Cortex of kidney (tissue), 1 donor: ENCODE measurements around the gene CABP4.

Source experiments
- DNase-seq: peaks from one replicate; lab custom pipeline; 2025; lab: John Stamatoyannopoulos, UW

The CABP4 gene

GRCh38 chr11:67435727-67436458 lies 19.3 kb upstream of the CABP4 start:
- no peak for DNase-seq

GRCh38 chr11:67436459-67437081 lies 18.6 kb upstream of the CABP4 start:
- DNase-seq, result no peak

GRCh38 chr11:67437082-67437808 lies 17.9 kb upstream of the CABP4 start, which contains the start of gene PTPRCAP:
Gene PTPRCAP, minus strand, starts transcription at chr11:67437682. Its CDS starts 63 bp downstream, at chr11:67437619.
- no peak for DNase-seq

- no peak for DNase-seq
Measured at GRCh38 chr11:67437809-67438157, 17.4 kb upstream of the CABP4 start.

- no peak for DNase-seq
Measured at GRCh38 chr11:67438158-67438902, 16.8 kb upstream of the CABP4 start.

- DNase-seq, result no peak
Measured at GRCh38 chr11:67439321-67440228, 15.6 kb upstream of the CABP4 start.

- DNase-seq, result no peak
Measured at GRCh38 chr11:67440229-67441097, 14.7 kb upstream of the CABP4 start.

GRCh38 chr11:67441098-67441563 lies 14.0 kb upstream of the CABP4 start:
- no peak for DNase-seq

- no peak for DNase-seq
Measured at GRCh38 chr11:67441731-67442351, 13.3 kb upstream of the CABP4 start.

GRCh38 chr11:67442504-67443404 lies 12.4 kb upstream of the CABP4 start:
- no peak for DNase-seq

- DNase-seq, result no peak
Measured at GRCh38 chr11:67445515-67445914, 9.6 kb upstream of the CABP4 start.

- DNase-seq, result no peak
Measured at GRCh38 chr11:67448220-67448609, 6.9 kb upstream of the CABP4 start.

GRCh38 chr11:67449116-67449844 lies 5.9 kb upstream of the CABP4 start:
- DNase-seq, result no peak

- DNase-seq, result no peak
Measured at GRCh38 chr11:67450796-67451657, 4.1 kb upstream of the CABP4 start.

GRCh38 chr11:67451658-67451976 lies 3.5 kb upstream of the CABP4 start:
- no peak for DNase-seq

GRCh38 chr11:67452141-67452952 lies 2.8 kb upstream of the CABP4 start, which contains the start of gene GPR152:
Gene GPR152, minus strand, starts transcription at chr11:67452729. Its CDS starts 5 bp downstream, at chr11:67452724.
- no peak for DNase-seq
